Lung (tissue), 12 donors: ENCODE data around the gene B3GNT9. TPM values are rescaled to one million over a fixed set of nuclear protein-coding genes. Genes with fewer than 3 reads are reported as not detected.

ENCODE experiments used
- ATAC-seq: fragments of 200-7000 bp; cut with Tn5 transposase; one replicate; pipeline ENCODE4 v1.9.1; 2020; ENCODE audit warnings: moderate number of reproducible peaks; ENCODE audit not compliant: insufficient read depth, low FRiP score
- DNase-seq, 3 donors: peaks; one replicate each; pipeline ENCODE4 v3.0.0-alpha.2; 2013 to 2017
- H3K27ac ChIP-seq, 2 donors: one replicate each; pipeline ENCODE4 v1.5.1; 2013; ENCODE audit warnings: mild to moderate bottlenecking in 2 of 2, moderate library complexity in 2 of 2, control low read depth in 1 of 2, inconsistent platforms in 1 of 2, low read depth in 1 of 2, low read length in 1 of 2
- H3K27me3 ChIP-seq, 3 donors: one replicate each; pipeline ENCODE4 v1.5.1; 2013; ENCODE audit warnings: low read length in 2 of 3; ENCODE audit not compliant: control insufficient read depth in 3 of 3, insufficient read depth in 3 of 3
- H3K36me3 ChIP-seq, 4 donors: one replicate each; pipeline ENCODE4 v1.5.1; 2013; ENCODE audit warnings: low read length in 4 of 4, mild to moderate bottlenecking in 1 of 4, moderate library complexity in 1 of 4; ENCODE audit not compliant: control insufficient read depth in 4 of 4, insufficient read depth in 4 of 4
- H3K4me1 ChIP-seq, 5 donors: one replicate each; pipeline ENCODE4 v1.5.1; 2013; ENCODE audit warnings: low read length in 5 of 5, mild to moderate bottlenecking in 2 of 5, moderate library complexity in 1 of 5; ENCODE audit not compliant: control insufficient read depth in 5 of 5, insufficient read depth in 5 of 5
- H3K4me3 ChIP-seq: one replicate; pipeline ENCODE4 v1.5.1; 2013; ENCODE audit warnings: mild to moderate bottlenecking, control low read depth, moderate library complexity
- H3K9ac ChIP-seq, 2 donors: one replicate each; pipeline ENCODE4 v1.5.1; 2013; ENCODE audit warnings: low read length in 2 of 2, control low read depth in 1 of 2; ENCODE audit not compliant: insufficient read depth in 1 of 2
- H3K9me3 ChIP-seq, 4 donors: one replicate each; pipeline ENCODE4 v1.5.1; 2013; ENCODE audit warnings: low read length in 3 of 4, mild to moderate bottlenecking in 1 of 4, moderate library complexity in 1 of 4; ENCODE audit not compliant: control insufficient read depth in 4 of 4, insufficient read depth in 3 of 4
- CTCF ChIP-seq: IDR thresholded peaks from 2 replicates; pipeline ENCODE4 v1.5.1; 2012; ENCODE audit warnings: mild to moderate bottlenecking; ENCODE audit errors: control extremely low read depth, extremely low read depth
- WGBS, 2 donors: extraction: QIAGEN DNeasy Blood & Tissue Kit; methylation state at CpG; one replicate each; pipeline ENCODE4 v1.1.7; 2013; 5-methylcytosine and 5-hydroxymethylcytosine counted together
- polyA plus RNA-seq, 2 donors: library from polyadenylated mRNA; stranded (reverse); fragments of 200-250 nt; gene quantifications; one replicate each; pipeline ENCODE4 v1.2.1, GENCODE V29; 2013
- total RNA-seq, 2 donors: library from RNA; depleted of rRNA in 1 of 2; stranded (reverse); fragments of >200 nt in 1 of 2; gene quantifications; one replicate each; pipeline ENCODE4 v1.2.1, GENCODE V29; 2014 to 2021
- donor health status: control.
- donor health status: control.
- donor health status: Bipolar disorder and iron deficiency.
- donor health status: healthy.
- donor health status: DM: yes; HTN: yes; CAD: no.

Gene B3GNT9
- total and polyA plus RNA-seq, 4 donors, result 8.4 to 22.9 (median 14.5) TPM

- ATAC-seq, result no peak
- TF ChIP-seq CTCF, result no peak
- peaks cover 0 to 57% (median 14%) of the 10 kb centered on the region in 5 donors for H3K4me1 ChIP-seq
These were observed 30.5 kb upstream of the B3GNT9 start for GRCh38 chr16:67181346-67181745.

GRCh38 chr16:67180166-67180565, 29.4 kb upstream of the B3GNT9 start:
- Histone ChIP-seq H3K4me3 (no peak overlapping the region), H3K9me3 (no peaks in the 10 kb centered on the region), H3K27me3 (no peaks in the 10 kb centered on the region), H3K27ac (no peak overlapping the region), H3K9ac (no peak overlapping the region), H3K36me3 (peaks cover 0 to 1% (median 0%) of the 10 kb centered on the region in 4 donors), H3K4me1 (peaks cover 0 to 57% (median 19%) of the 10 kb centered on the region in 5 donors)
- ATAC-seq (no peak), DNase-seq (no peak)
- WGBS, 2 donors, result 93 to 95% methylated on average over 16 of the region's 16 CpGs
- TF ChIP-seq CTCF, result no peak

More at GRCh38 chr16:67181346-67181745, 30.5 kb upstream of the B3GNT9 start:
- 68 to 81% methylated on average over 2 of the region's 2 CpGs for WGBS, 2 donors
- peak overlapping the region in 1 of 2 donors; percentile 20 for H3K27ac ChIP-seq
- DNase-seq, result peak in 1 of 3 donors; percentile 39
- H3K4me3 ChIP-seq, result no peak overlapping the region
- peaks cover 0 to 1% (median 0%) of the 10 kb centered on the region in 4 donors for H3K36me3 ChIP-seq
- H3K9ac ChIP-seq, result no peak overlapping the region
- H3K27me3 ChIP-seq, result no peaks in the 10 kb centered on the region
- no peaks in the 10 kb centered on the region for H3K9me3 ChIP-seq

GRCh38 chr16:67179421-67180080, 28.8 kb upstream of the B3GNT9 start:
- H3K9me3 ChIP-seq, result no peaks in the 10 kb centered on the region
- peaks cover 0 to 1% (median 0%) of the 10 kb centered on the region in 4 donors for H3K36me3 ChIP-seq
- no peak overlapping the region for H3K9ac ChIP-seq
- peaks cover 0 to 57% (median 19%) of the 10 kb centered on the region in 5 donors for H3K4me1 ChIP-seq
- no peaks in the 10 kb centered on the region for H3K27me3 ChIP-seq
- TF ChIP-seq CTCF, result no peak
- H3K27ac ChIP-seq, result no peak overlapping the region
- ATAC-seq (no peak), DNase-seq (no peak)
- 89 to 92% methylated on average over 13 of the region's 13 CpGs for WGBS, 2 donors
- no peak overlapping the region for H3K4me3 ChIP-seq
